A673 (cell line): ENCODE measurements around the gene NINJ1. TPM values are rescaled to one million over a fixed set of nuclear protein-coding genes. Genes with fewer than 3 reads are reported as not detected.

Experiments
- BruUV-seq: library from RNA; stranded (reverse); fragments of 400-500 nt; replicated peaks from 2 replicates; lab custom pipeline; 2021; lab: Mats Ljungman, UMichigan
- CTCF ChIA-PET: fragments of 300-600 bp; sonication (Branson Sonifier 250); formaldehyde crosslinking; loops from one replicate; lab custom pipeline; 2022; ENCODE audit warnings: antibody characterized with exemption; lab: Charles Lee
- POLR2A ChIA-PET: fragments of 300-600 bp; sonication (Branson Sonifier 250); formaldehyde crosslinking; loops from one replicate; lab custom pipeline; 2022; ENCODE audit warnings: antibody characterized with exemption; ENCODE audit not compliant: low non-redundant PET; lab: Charles Lee
- DNase-seq: peaks from one replicate; pipeline ENCODE4 v3.0.0-alpha.2; 2015; ENCODE audit warnings: low spot score
- H3K27ac ChIP-seq: fragments of 200-600 bp; sonication (generic); 2 replicates; pipeline ENCODE4 v1.5.1; 2016; ENCODE audit warnings: mixed run types, low read depth, mild to moderate bottlenecking, mixed read lengths, antibody characterized with exemption, low read length; ENCODE audit not compliant: poor library complexity, severe bottlenecking
- H3K27me3 ChIP-seq: fragments of 200-600 bp; sonication (generic); replicated peaks from 2 replicates; pipeline ENCODE4 v1.6.1; 2017; ENCODE audit warnings: mixed run types, low read depth, mild to moderate bottlenecking, mixed read lengths, antibody characterized with exemption, low read length; ENCODE audit not compliant: insufficient read depth, poor library complexity
- H3K36me3 ChIP-seq: fragments of 200-600 bp; sonication (generic); 2 replicates; pipeline ENCODE4 v1.6.1; 2016; ENCODE audit warnings: mixed run types, mild to moderate bottlenecking, mixed read lengths, antibody characterized with exemption, low read length; ENCODE audit not compliant: insufficient read depth, poor library complexity, severe bottlenecking
- H3K4me1 ChIP-seq: fragments of 200-600 bp; sonication (generic); 2 replicates; pipeline ENCODE4 v1.6.1; 2017; ENCODE audit warnings: mixed run types, mild to moderate bottlenecking, mixed read lengths, antibody characterized with exemption, low read length; ENCODE audit not compliant: insufficient read depth, poor library complexity, severe bottlenecking
- H3K4me3 ChIP-seq: fragments of 200-600 bp; sonication (generic); 2 replicates; pipeline ENCODE4 v1.5.1; 2016; ENCODE audit warnings: low read depth, mixed run types, mild to moderate bottlenecking, mixed read lengths, low read length; ENCODE audit not compliant: poor library complexity, severe bottlenecking
- H3K9me3 ChIP-seq: fragments of 200-600 bp; sonication (generic); 2 replicates; pipeline ENCODE4 v1.6.1; 2016; ENCODE audit warnings: mixed run types, low read depth, mild to moderate bottlenecking, mixed read lengths, antibody characterized with exemption, low read length; ENCODE audit not compliant: poor library complexity, severe bottlenecking
- CTCF ChIP-seq: fragments of 300-800, 200-600 bp; sonication (generic); conservative IDR thresholded peaks from 2 replicates; pipeline ENCODE4 v1.5.1; 2017; ENCODE audit warnings: low read depth, mild to moderate bottlenecking, antibody characterized with exemption, low read length, moderate library complexity, mixed read lengths
- EZH2 ChIP-seq: fragments of 200-600 bp; sonication (generic); IDR thresholded peaks from 2 replicates; pipeline ENCODE4 v1.6.1; 2017; ENCODE audit warnings: borderline replicate concordance, low read depth, mild to moderate bottlenecking, mixed read lengths, antibody characterized with exemption, low read length; ENCODE audit not compliant: poor library complexity, severe bottlenecking
- intact Hi-C: fragments of 100-400 bp; cut with micrococcal nuclease; formaldehyde crosslinking; loops from one replicate; pipeline ENCODE4 v1.10.0; 2022; ENCODE audit not compliant: unreplicated experiment
- total RNA-seq: library from RNA; stranded (reverse); gene quantifications from 2 replicates; pipeline ENCODE4 v1.2.3, GENCODE V29; 2021

The NINJ1 gene
- total RNA-seq, 1 experiment from 2014 or later: 9.2 TPM

DNA sequence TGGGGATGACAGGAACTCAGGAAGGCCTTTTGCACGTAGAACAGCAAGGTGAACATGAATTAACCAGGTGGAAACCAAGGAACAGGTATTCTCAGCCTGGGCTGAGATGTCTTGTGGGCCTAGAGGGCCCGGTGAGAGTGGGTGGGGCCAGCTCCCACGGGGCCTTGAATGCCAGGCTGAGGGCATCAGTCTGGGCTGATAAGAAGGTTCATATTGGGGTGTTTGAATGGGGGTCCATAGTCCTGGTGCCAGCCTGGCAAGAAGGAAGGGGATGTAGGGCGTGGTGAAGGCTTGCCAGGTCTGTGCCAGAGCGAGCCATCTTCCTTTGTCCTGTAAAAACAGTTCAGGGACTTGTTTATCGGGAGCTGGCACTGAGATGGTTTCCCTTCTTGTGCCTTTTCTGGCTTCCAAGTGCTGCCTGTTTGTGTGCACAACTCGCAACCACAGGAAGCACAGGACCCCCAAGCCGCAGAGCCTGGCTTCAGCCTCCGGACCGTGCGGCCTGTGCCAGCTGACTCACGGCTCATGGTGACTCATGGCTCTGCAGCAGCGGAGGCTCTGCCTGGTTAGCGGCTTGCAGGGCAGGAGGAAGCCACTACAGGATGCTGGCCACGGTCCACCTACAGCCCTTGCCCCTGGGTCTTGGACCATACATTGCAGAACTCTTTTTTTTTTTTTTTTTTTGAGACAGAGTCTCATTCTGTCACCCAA, 35.7 kb downstream of the NINJ1 start:
- ChIA-PET POLR2A (no interaction called here), CTCF (interaction anchor here (1.7 kb wide), 1 partner anchor 11 kb away, joined by 7 read pairs; no protein-coding TSS in a partner anchor)
- H3K4me3 ChIP-seq: no peak overlapping the region
- no peaks in the 10 kb centered on the region for H3K36me3 ChIP-seq
- peak; percentile 48 for DNase-seq
- H3K27ac ChIP-seq: no peak overlapping the region
- peaks cover 17% of the 10 kb centered on the region for H3K4me1 ChIP-seq
- no peaks in the 10 kb centered on the region for H3K9me3 ChIP-seq
- TF ChIP-seq EZH2 (no peak), CTCF (no peak)
- intact Hi-C loops: no loop called here
- no peaks in the 10 kb centered on the region for H3K27me3 ChIP-seq
- no TSS peak for BruUV-seq

DNA sequence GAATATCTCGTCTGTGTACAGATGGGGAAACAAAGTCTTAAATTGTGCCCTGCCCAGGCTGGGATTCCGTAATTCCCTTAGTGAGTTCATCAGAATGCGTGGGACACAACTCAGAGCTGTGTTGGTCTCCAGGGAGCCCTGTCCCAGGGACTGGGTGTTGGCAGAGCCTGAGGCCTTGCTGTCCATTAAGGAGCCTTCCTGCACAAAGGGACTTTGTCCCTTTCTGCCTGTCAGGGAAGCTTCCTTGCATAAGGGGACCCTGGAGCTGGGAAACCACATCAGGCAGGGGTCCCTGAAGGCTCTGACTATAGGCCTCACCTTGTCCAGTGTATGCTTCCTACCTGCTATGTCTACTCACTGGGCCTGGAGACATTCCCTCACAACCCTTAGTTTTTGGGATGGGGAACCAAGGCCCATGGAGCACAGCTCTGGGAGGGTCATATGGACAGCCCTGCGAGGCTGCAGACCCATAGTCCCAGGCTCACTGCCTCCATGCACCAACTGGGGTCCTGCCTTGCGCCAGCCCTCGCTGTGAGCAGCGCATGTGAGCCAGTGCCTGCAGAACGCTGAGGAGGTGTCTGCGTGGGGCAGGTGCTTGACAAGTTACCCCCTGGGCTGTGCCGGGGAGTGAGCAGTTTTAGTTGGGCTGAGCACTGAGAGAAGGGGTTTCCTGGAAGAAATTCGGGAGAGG, 36.4 kb downstream of the NINJ1 start:
- Histone ChIP-seq H3K27me3 (no peaks in the 10 kb centered on the region), H3K4me3 (no peak overlapping the region), H3K27ac (no peak overlapping the region), H3K9me3 (no peaks in the 10 kb centered on the region), H3K4me1 (peaks cover 20% of the 10 kb centered on the region), H3K36me3 (no peaks in the 10 kb centered on the region)
- TF ChIP-seq CTCF: no peak
- TF ChIP-seq EZH2: no peak
- ChIA-PET POLR2A (no interaction called here), CTCF (interaction anchor here (1.7 kb wide), 1 partner anchor 11 kb away, joined by 7 read pairs; no protein-coding TSS in a partner anchor)
- intact Hi-C loops: no loop called here
- BruUV-seq: no TSS peak
- DNase-seq: no peak

DNA sequence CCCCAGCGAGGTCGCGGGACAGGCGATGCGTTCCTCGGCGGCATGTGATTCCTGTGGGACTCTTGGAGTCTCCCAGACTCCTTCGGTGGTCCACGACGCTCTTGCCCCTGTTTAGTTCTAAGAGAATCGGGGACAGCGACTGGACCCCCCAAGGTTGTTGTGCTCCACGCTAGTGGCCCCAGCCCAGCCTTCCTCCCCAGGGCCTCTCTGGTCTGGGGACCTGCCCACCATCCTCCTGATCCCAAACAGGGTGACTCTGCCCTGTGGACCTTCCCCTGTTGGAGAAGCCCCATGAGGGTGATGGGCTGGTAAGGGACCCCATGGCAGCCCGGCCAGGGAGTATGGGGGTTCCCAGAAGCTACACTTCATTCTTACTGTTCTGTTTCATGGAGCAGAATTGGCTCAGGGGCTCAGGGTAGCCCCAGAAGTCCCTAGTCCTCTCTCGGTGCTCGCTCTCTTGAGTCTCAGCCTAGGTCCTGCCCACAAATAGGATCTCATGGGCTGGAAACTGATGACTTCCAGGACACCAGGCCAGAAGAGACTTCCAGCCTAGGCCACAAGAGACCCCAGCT, 37.2 kb downstream of the NINJ1 start:
- no peak for TF ChIP-seq EZH2
- TF ChIP-seq CTCF: no peak
- Histone ChIP-seq H3K27me3 (no peaks in the 10 kb centered on the region), H3K9me3 (no peaks in the 10 kb centered on the region), H3K27ac (peak overlapping the region; percentile 79), H3K4me3 (peak overlapping the region; percentile 98), H3K36me3 (no peaks in the 10 kb centered on the region), H3K4me1 (peaks cover 20% of the 10 kb centered on the region)
- DNase-seq: peak; percentile 12
- intact Hi-C loops: no loop called here
- ChIA-PET CTCF (interaction anchor here (1.7 kb wide), 1 partner anchor 12 kb away, joined by 7 read pairs; no protein-coding TSS in a partner anchor), POLR2A (no interaction called here)
- no TSS peak for BruUV-seq
